K562 (cell line): Measurements from ENCODE around the gene FAM83F. TPM values are rescaled to one million over a fixed set of nuclear protein-coding genes. Genes with fewer than 3 reads are reported as not detected.
A peak's percentile ranks its signal among the peaks of the same experiment; 100 is the strongest.

Source experiments
- BACH1 ChIP-seq: fragments of 200-800 bp; sonication (Bioruptor generic); IDR thresholded peaks from 2 replicates; pipeline ENCODE4 v1.6.1; 2016; ENCODE audit warnings: missing genetic modification characterization, missing compliant biosample characterization
- C11orf30 ChIP-seq: fragments of 450-650 bp; IDR thresholded peaks from 2 replicates; pipeline ENCODE4 v1.6.1; 2016; ENCODE audit warnings: low read depth, mild to moderate bottlenecking
- CBFB ChIP-seq: sonication (generic); formaldehyde crosslinking; IDR thresholded peaks from 2 replicates; pipeline ENCODE4 v1.4.0; 2020; ENCODE audit warnings: mild to moderate bottlenecking, missing genetic modification reagents
- CEBPG ChIP-seq, 3 experiments: fragments of 200-800 bp in 1 of 3; sonication (Bioruptor generic) in 1 of 3; sonication (generic) in 1 of 3; formaldehyde crosslinking in 1 of 3; IDR thresholded peaks in 2 of 3; conservative IDR thresholded peaks in 1 of 3; 2 replicates each; pipeline versions ENCODE4 v1.6.1 to v1.8.0; 2016 to 2022; ENCODE audit warnings: missing compliant biosample characterization in 2 of 3, missing genetic modification characterization in 2 of 3, mild to moderate bottlenecking in 1 of 3, missing genetic modification reagents in 1 of 3
- CREBBP ChIP-seq: IDR thresholded peaks from one replicate; pipeline ENCODE4 v1.6.1; 2012; ENCODE audit warnings: low read depth, mild to moderate bottlenecking, control low read depth, inconsistent platforms, low read length
- DACH1 ChIP-seq: fragments of 450-650 bp; IDR thresholded peaks from 2 replicates; pipeline ENCODE4 v1.6.1; 2018; ENCODE audit not compliant: partially characterized antibody
- ELF1 ChIP-seq: fragments of 200-800 bp; sonication (Bioruptor generic); IDR thresholded peaks from 2 replicates; pipeline ENCODE4 v1.6.1; 2016; ENCODE audit warnings: missing genetic modification characterization, missing compliant biosample characterization
- ERF ChIP-seq: fragments of 450-650 bp; formaldehyde crosslinking; IDR thresholded peaks from 2 replicates; pipeline ENCODE4 v1.4.0; 2020; ENCODE audit warnings: mild to moderate bottlenecking, mixed read lengths
- GTF2F1 ChIP-seq: IDR thresholded peaks from 2 replicates; pipeline ENCODE4 v1.6.1; 2011; ENCODE audit warnings: low read depth, low read length, improper control_type of control experiment
- KDM4B ChIP-seq, 2 experiments: fragments of 450-650 bp in 1 of 2; sonication (generic) in 1 of 2; IDR thresholded peaks; 2 replicates each; pipeline ENCODE4 v1.6.1; 2016 to 2017; ENCODE audit warnings: borderline replicate concordance in 2 of 2, antibody characterized with exemption in 1 of 2, low read depth in 1 of 2, mild to moderate bottlenecking in 1 of 2
- RBM34 ChIP-seq: fragments of 200-400 bp; formaldehyde crosslinking; IDR thresholded peaks from 2 replicates; pipeline ENCODE4 v1.6.1; 2018; ENCODE audit warnings: low read length, borderline replicate concordance; ENCODE audit not compliant: insufficient read depth
- RBM39 ChIP-seq: fragments of 200-400 bp; formaldehyde crosslinking; optimal IDR thresholded peaks from 2 replicates; pipeline ENCODE3; 2018; ENCODE audit warnings: low read depth, low read length
- SNRNP70 ChIP-seq: fragments of 200-400 bp; formaldehyde crosslinking; optimal IDR thresholded peaks from 2 replicates; pipeline ENCODE3; 2017; ENCODE audit warnings: low read depth, low read length
- SREBF2 ChIP-seq: sonication (generic); formaldehyde crosslinking; IDR thresholded peaks from 2 replicates; pipeline ENCODE4 v1.4.0; 2020; ENCODE audit warnings: mild to moderate bottlenecking, missing genetic modification reagents
- STAT5B ChIP-seq: fragments of 250-450 bp; sonication (Bioruptor Pico); IDR thresholded peaks from 2 replicates; pipeline ENCODE4 v1.8.0; 2021; ENCODE audit warnings: mild to moderate bottlenecking, inconsistent platforms
- SUPT5H ChIP-seq: fragments of 450-650 bp; IDR thresholded peaks from 2 replicates; pipeline ENCODE4 v1.6.1; 2016
- polyA plus RNA-seq, 8 experiments: library from polyadenylated mRNA; depleted of rRNA in 4 of 8; stranded (reverse) in 5 of 8; unstranded in 3 of 8; fragments of >200 nt; fragmentation: Nextera tagmentation in 2 of 8; fragmentation: Illumina TruSeq in 1 of 8; extraction: Ambion mirVana in 2 of 8; extraction: Trizol in 1 of 8; gene quantifications; 2 replicates each; pipeline versions ENCODE4 v1.2.1 to v1.2.3, GENCODE V29; 2011 to 2014; ENCODE audit warnings: inconsistent platforms in 1 of 8, missing spikeins in 1 of 8
- total RNA-seq, 7 experiments: library from RNA; depleted of rRNA in 6 of 7; stranded (reverse); fragments of >200 nt in 6 of 7; fragmentation: Illumina TruSeq in 2 of 7; extraction: Trizol in 2 of 7; gene quantifications; 2 replicates each; pipeline versions ENCODE4 v1.2.1 to v1.2.3, GENCODE V29; 2011 to 2021; ENCODE audit warnings: low replicate concordance in 1 of 7
- TF ChIP-seq, protein P1 (sequence below): fragments of 450-650 bp; IDR thresholded peaks from 2 replicates; pipeline ENCODE4 v1.6.1; 2016; ENCODE audit warnings: missing biosample characterization, missing genetic modification characterization
- TF ChIP-seq, protein P2 (sequence below): fragments of 450-650 bp; formaldehyde crosslinking; IDR thresholded peaks from 2 replicates; pipeline ENCODE4 v1.4.0; 2020; ENCODE audit warnings: mild to moderate bottlenecking, moderate library complexity
- TF ChIP-seq, protein P3 (sequence below): fragments of 200-800 bp; sonication (Bioruptor generic); IDR thresholded peaks from 2 replicates; pipeline ENCODE4 v1.6.1; 2017; ENCODE audit warnings: missing genetic modification characterization, missing compliant biosample characterization
- TF ChIP-seq, protein P4 (sequence below): sonication (generic); formaldehyde crosslinking; IDR thresholded peaks from 2 replicates; pipeline ENCODE4 v1.5.0; 2020; ENCODE audit warnings: missing genetic modification reagents
- TF ChIP-seq, protein P5 (sequence below): fragments of 200-800 bp; sonication (Bioruptor generic); IDR thresholded peaks from 2 replicates; pipeline ENCODE4 v1.6.1; 2017; ENCODE audit warnings: missing genetic modification characterization, missing compliant biosample characterization

The FAM83F gene
- total and polyA plus RNA-seq, 9 of the 15 experiments (the other 6 are each of a cell fraction or from before 2014, with no cell fraction given): under 0.01 to 0.13 (median 0.04) TPM; not detected in 1

DNA sequence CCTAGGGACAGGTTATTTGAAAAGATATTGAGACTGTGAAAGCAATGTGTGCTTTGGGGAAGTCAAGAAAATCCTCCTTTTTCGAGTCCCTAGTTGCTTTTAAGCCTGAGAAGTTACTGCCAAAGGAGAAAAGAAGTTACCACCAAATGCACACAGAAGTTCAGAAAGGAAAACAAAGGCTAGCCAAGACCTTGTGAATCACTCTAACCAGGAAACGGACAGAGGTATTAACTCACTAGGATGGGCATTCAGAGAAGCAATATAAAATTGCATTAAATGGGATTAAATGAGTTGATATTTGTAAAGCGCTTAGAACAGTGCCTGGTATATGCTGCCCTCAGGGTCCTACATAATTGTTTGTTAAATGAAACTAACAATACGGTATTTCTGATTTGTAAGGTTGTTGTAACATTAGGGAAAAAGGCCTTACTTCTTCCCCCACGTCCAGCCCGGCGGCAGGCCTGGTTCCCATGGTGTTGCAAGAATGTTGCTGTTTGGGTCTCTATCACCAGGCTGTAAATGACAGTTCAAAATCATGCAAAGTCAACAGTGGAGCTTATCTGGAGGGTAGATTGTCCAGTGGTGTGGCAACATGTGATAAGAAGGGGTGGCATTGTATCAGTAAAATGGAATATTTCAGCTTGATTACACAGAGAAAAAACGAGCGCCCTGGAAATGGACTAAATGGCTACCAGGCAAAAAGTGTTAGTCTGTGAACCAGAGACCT is 27.5 kb upstream of the FAM83F start (continued):
- TF ChIP-seq DACH1: no peak
- TF ChIP-seq, protein P1, sequence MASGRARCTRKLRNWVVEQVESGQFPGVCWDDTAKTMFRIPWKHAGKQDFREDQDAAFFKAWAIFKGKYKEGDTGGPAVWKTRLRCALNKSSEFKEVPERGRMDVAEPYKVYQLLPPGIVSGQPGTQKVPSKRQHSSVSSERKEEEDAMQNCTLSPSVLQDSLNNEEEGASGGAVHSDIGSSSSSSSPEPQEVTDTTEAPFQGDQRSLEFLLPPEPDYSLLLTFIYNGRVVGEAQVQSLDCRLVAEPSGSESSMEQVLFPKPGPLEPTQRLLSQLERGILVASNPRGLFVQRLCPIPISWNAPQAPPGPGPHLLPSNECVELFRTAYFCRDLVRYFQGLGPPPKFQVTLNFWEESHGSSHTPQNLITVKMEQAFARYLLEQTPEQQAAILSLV (tag): no peak
- no peak for TF ChIP-seq STAT5B (CRISPR knock-in tag)
- TF ChIP-seq SNRNP70: no peak
- TF ChIP-seq ERF (CRISPR knock-in tag): no peak
- TF ChIP-seq SUPT5H: no peak
- no peak for TF ChIP-seq GTF2F1
- TF ChIP-seq ELF1 (tag): no peak
- no peak for TF ChIP-seq CEBPG (CRISPR knock-in tag; IDR thresholded peaks at IDR 0.05)
- TF ChIP-seq CEBPG (tag; conservative IDR thresholded peaks at IDR 0.05 in 1 of 2, IDR thresholded peaks at IDR 0.05 in 1 of 2): peak in 1 of 2 experiments; percentile 55; a peak in 2 of 4 replicates
- TF ChIP-seq, protein P2, sequence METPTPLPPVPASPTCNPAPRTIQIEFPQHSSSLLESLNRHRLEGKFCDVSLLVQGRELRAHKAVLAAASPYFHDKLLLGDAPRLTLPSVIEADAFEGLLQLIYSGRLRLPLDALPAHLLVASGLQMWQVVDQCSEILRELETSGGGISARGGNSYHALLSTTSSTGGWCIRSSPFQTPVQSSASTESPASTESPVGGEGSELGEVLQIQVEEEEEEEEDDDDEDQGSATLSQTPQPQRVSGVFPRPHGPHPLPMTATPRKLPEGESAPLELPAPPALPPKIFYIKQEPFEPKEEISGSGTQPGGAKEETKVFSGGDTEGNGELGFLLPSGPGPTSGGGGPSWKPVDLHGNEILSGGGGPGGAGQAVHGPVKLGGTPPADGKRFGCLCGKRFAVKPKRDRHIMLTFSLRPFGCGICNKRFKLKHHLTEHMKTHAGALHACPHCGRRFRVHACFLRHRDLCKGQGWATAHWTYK: no peak
- TF ChIP-seq CREBBP: no peak
- TF ChIP-seq, protein P3, sequence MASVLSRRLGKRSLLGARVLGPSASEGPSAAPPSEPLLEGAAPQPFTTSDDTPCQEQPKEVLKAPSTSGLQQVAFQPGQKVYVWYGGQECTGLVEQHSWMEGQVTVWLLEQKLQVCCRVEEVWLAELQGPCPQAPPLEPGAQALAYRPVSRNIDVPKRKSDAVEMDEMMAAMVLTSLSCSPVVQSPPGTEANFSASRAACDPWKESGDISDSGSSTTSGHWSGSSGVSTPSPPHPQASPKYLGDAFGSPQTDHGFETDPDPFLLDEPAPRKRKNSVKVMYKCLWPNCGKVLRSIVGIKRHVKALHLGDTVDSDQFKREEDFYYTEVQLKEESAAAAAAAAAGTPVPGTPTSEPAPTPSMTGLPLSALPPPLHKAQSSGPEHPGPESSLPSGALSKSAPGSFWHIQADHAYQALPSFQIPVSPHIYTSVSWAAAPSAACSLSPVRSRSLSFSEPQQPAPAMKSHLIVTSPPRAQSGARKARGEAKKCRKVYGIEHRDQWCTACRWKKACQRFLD (CRISPR knock-in tag): no peak
- no peak for TF ChIP-seq RBM39
- TF ChIP-seq RBM34: no peak
- no peak for TF ChIP-seq CBFB (CRISPR knock-in tag)
- no peak for TF ChIP-seq SREBF2
- TF ChIP-seq BACH1 (tag): 0 out of 2 replicates have a peak, but pooled peaks have one; percentile 33
- TF ChIP-seq C11orf30: no peak
- TF ChIP-seq, protein P4, sequence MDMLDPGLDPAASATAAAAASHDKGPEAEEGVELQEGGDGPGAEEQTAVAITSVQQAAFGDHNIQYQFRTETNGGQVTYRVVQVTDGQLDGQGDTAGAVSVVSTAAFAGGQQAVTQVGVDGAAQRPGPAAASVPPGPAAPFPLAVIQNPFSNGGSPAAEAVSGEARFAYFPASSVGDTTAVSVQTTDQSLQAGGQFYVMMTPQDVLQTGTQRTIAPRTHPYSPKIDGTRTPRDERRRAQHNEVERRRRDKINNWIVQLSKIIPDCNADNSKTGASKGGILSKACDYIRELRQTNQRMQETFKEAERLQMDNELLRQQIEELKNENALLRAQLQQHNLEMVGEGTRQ: no peak
- TF ChIP-seq, protein P5, sequence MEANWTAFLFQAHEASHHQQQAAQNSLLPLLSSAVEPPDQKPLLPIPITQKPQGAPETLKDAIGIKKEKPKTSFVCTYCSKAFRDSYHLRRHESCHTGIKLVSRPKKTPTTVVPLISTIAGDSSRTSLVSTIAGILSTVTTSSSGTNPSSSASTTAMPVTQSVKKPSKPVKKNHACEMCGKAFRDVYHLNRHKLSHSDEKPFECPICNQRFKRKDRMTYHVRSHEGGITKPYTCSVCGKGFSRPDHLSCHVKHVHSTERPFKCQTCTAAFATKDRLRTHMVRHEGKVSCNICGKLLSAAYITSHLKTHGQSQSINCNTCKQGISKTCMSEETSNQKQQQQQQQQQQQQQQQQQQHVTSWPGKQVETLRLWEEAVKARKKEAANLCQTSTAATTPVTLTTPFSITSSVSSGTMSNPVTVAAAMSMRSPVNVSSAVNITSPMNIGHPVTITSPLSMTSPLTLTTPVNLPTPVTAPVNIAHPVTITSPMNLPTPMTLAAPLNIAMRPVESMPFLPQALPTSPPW (CRISPR knock-in tag): 0 out of 2 replicates have a peak, but pooled peaks have one; percentile 45
- TF ChIP-seq KDM4B (IDR thresholded peaks at IDR 0.05; ENCODE audit: borderline replicate concordance in 2 of 2, low read depth in 1 of 2): no peak
